HuH-7 (cell line): ENCODE data around the gene CYP2A13.
"Not testable (repeated sequence)": the region's sequence is repeated elsewhere in the genome, so short reads cannot be mapped to it uniquely, and the experiment has no call there.

Experiments used
- DNase-seq: peaks from one replicate; pipeline ENCODE4 v3.0.0; 2011; ENCODE audit warnings: low spot score

The CYP2A13 gene

GRCh38 chr19:41120929-41121911 is 33.0 kb downstream of the CYP2A13 start:
- not testable (repeated sequence) for DNase-seq

- DNase-seq: not testable (repeated sequence)
These were observed 34.6 kb downstream of the CYP2A13 start for GRCh38 chr19:41122846-41123245.

- DNase-seq: no peak
These were observed 35.6 kb downstream of the CYP2A13 start for GRCh38 chr19:41123716-41124294.

GRCh38 chr19:41126765-41127203 is 38.5 kb downstream of the CYP2A13 start:
- DNase-seq: not testable (repeated sequence)

GRCh38 chr19:41127362-41127761 is 39.1 kb downstream of the CYP2A13 start:
- not testable (repeated sequence) for DNase-seq

GRCh38 chr19:41127801-41128300 is 39.6 kb downstream of the CYP2A13 start:
- DNase-seq: peak; percentile 53

- DNase-seq: no peak
These were observed 40.4 kb downstream of the CYP2A13 start for GRCh38 chr19:41128692-41129091.

GRCh38 chr19:41131186-41131585 is 42.9 kb downstream of the CYP2A13 start:
- DNase-seq: no peak

GRCh38 chr19:41133260-41133659 is 45.0 kb downstream of the CYP2A13 start:
- no peak for DNase-seq

- DNase-seq: no peak
These were observed 46.4 kb downstream of the CYP2A13 start for GRCh38 chr19:41134616-41135015.

GRCh38 chr19:41135390-41136384 is 47.4 kb downstream of the CYP2A13 start:
- not testable (repeated sequence) for DNase-seq

GRCh38 chr19:41136636-41137455 is 48.6 kb downstream of the CYP2A13 start:
- DNase-seq: no peak

- peak; percentile 75 for DNase-seq
These were observed 56.2 kb downstream of the CYP2A13 start for GRCh38 chr19:41144403-41144802.
